Liver (tissue), 9 donors: Measurements from ENCODE around the gene ID1. TPM values are rescaled to one million over a fixed set of nuclear protein-coding genes. Genes with fewer than 3 reads are reported as not detected.
"Not testable (repeated sequence)": the region's sequence is repeated elsewhere in the genome, so short reads cannot be mapped to it uniquely, and the experiment has no call there.

Experiments used
- DNase-seq: peaks from one replicate; pipeline ENCODE4 v3.0.0-alpha.2; 2017; ENCODE audit warnings: low spot score
- H3K27ac ChIP-seq, 2 donors: one replicate each; pipeline ENCODE4 v1.7.0; 2013; ENCODE audit warnings: inconsistent platforms in 2 of 2, low read length in 2 of 2, control low read depth in 1 of 2, low read depth in 1 of 2, mild to moderate bottlenecking in 1 of 2
- H3K27me3 ChIP-seq, 4 donors: one replicate each; pipeline versions ENCODE4 v1.6.1 to v1.7.0; 2013; ENCODE audit warnings: low read length in 3 of 4, inconsistent platforms in 1 of 4, mild to moderate bottlenecking in 1 of 4, moderate library complexity in 1 of 4; ENCODE audit not compliant: control insufficient read depth in 4 of 4, insufficient read depth in 4 of 4
- H3K36me3 ChIP-seq, 4 donors: one replicate each; pipeline versions ENCODE4 v1.6.1 to v1.7.0; 2013; ENCODE audit warnings: low read length in 3 of 4, mild to moderate bottlenecking in 3 of 4, low read depth in 1 of 4, moderate library complexity in 1 of 4; ENCODE audit not compliant: control insufficient read depth in 4 of 4, insufficient read depth in 3 of 4
- H3K4me1 ChIP-seq, 4 donors: one replicate each; pipeline versions ENCODE4 v1.6.1 to v1.7.0; 2013; ENCODE audit warnings: low read length in 3 of 4, mild to moderate bottlenecking in 3 of 4, moderate library complexity in 1 of 4; ENCODE audit not compliant: control insufficient read depth in 4 of 4, insufficient read depth in 4 of 4
- H3K4me3 ChIP-seq, 3 donors: one replicate each; pipeline versions ENCODE4 v1.6.1 to v1.7.0; 2013; ENCODE audit warnings: low read length in 3 of 3, control low read depth in 1 of 3, low read depth in 1 of 3, mild to moderate bottlenecking in 1 of 3
- H3K9ac ChIP-seq, 2 donors: one replicate each; pipeline ENCODE4 v1.7.0; 2013; ENCODE audit warnings: low read length in 2 of 2, mild to moderate bottlenecking in 2 of 2, moderate library complexity in 2 of 2, control low read depth in 1 of 2, low read depth in 1 of 2
- H3K9me3 ChIP-seq, 4 donors: one replicate each; pipeline versions ENCODE4 v1.6.1 to v1.7.0; 2013; ENCODE audit warnings: low read length in 3 of 4; ENCODE audit not compliant: control insufficient read depth in 4 of 4
- EGR1 ChIP-seq, 2 donors: IDR thresholded peaks; 2 replicates each; pipeline ENCODE4 v1.6.1; 2016 to 2018; ENCODE audit warnings: antibody characterized with exemption in 2 of 2, low read depth in 2 of 2
- FOXA1 ChIP-seq: IDR thresholded peaks from 2 replicates; pipeline ENCODE4 v1.6.1; 2016; ENCODE audit warnings: antibody characterized with exemption
- FOXA2 ChIP-seq: IDR thresholded peaks from 2 replicates; pipeline ENCODE4 v1.6.1; 2016; ENCODE audit warnings: antibody characterized with exemption
- GABPA ChIP-seq, 2 donors: IDR thresholded peaks in 1 of 2; conservative IDR thresholded peaks in 1 of 2; 2 replicates each; pipeline ENCODE4 v1.6.1; 2016; ENCODE audit warnings: antibody characterized with exemption in 2 of 2, mild to moderate bottlenecking in 1 of 2, moderate library complexity in 1 of 2
- HNF4A ChIP-seq, 2 donors: conservative IDR thresholded peaks; 2 replicates each; pipeline ENCODE4 v1.6.1; 2016; ENCODE audit warnings: antibody characterized with exemption in 2 of 2, mild to moderate bottlenecking in 2 of 2
- HNF4G ChIP-seq: IDR thresholded peaks from 2 replicates; pipeline ENCODE4 v1.6.1; 2016; ENCODE audit warnings: antibody characterized with exemption
- JUND ChIP-seq, 2 donors: IDR thresholded peaks; 2 replicates each; pipeline ENCODE4 v1.6.1; 2016; ENCODE audit warnings: antibody characterized with exemption in 2 of 2
- NR2F2 ChIP-seq: IDR thresholded peaks from 2 replicates; pipeline ENCODE4 v1.6.1; 2016; ENCODE audit warnings: antibody characterized with exemption
- RAD21 ChIP-seq, 2 donors: IDR thresholded peaks; 2 replicates each; pipeline ENCODE4 v1.6.1; 2016; ENCODE audit warnings: antibody characterized with exemption in 2 of 2, mild to moderate bottlenecking in 2 of 2
- RXRA ChIP-seq, 2 donors: IDR thresholded peaks; 2 replicates each; pipeline ENCODE4 v1.6.1; 2017 to 2018; ENCODE audit warnings: antibody characterized with exemption in 2 of 2, mild to moderate bottlenecking in 1 of 2
- SP1 ChIP-seq: IDR thresholded peaks from 2 replicates; pipeline ENCODE4 v1.6.1; 2018; ENCODE audit warnings: antibody characterized with exemption, mild to moderate bottlenecking
- TAF1 ChIP-seq: conservative IDR thresholded peaks from 2 replicates; pipeline ENCODE4 v1.6.1; 2016; ENCODE audit warnings: antibody characterized with exemption, mild to moderate bottlenecking
- YY1 ChIP-seq: IDR thresholded peaks from 2 replicates; pipeline ENCODE4 v1.6.1; 2016; ENCODE audit warnings: antibody characterized with exemption, mild to moderate bottlenecking
- WGBS: extraction: QIAGEN DNeasy Blood & Tissue Kit; methylation state at CpG from one replicate; pipeline ENCODE4 v1.1.7; 2013; 5-methylcytosine and 5-hydroxymethylcytosine counted together
- polyA plus RNA-seq, 2 donors: library from polyadenylated mRNA; stranded (reverse) in 1 of 2; unstranded in 1 of 2; fragments of 200-250 nt in 1 of 2; fragments of >200 nt in 1 of 2; fragmentation: Nextera tagmentation in 1 of 2; extraction: Ambion mirVana in 1 of 2; gene quantifications; one replicate each; pipeline versions ENCODE4 v1.2.1 to v1.2.3, GENCODE V29; 2013 to 2015
- total RNA-seq, 2 donors: library from RNA; depleted of rRNA; stranded (reverse); fragments of >200 nt; gene quantifications; one replicate each; pipeline ENCODE4 v1.2.3, GENCODE V29; 2014
- TF ChIP-seq, protein P1 (sequence below): IDR thresholded peaks from 2 replicates; pipeline ENCODE4 v1.6.1; 2016; ENCODE audit warnings: antibody characterized with exemption, mild to moderate bottlenecking
- TF ChIP-seq, protein P2 (sequence below): fragments of 150-350 bp; IDR thresholded peaks from 2 replicates; pipeline ENCODE4 v1.5.1; 2017; ENCODE audit warnings: improper control_type of control experiment, low read depth, low read length; ENCODE audit not compliant: missing input control
- TF ChIP-seq, protein P3 (sequence below): IDR thresholded peaks from 2 replicates; pipeline ENCODE4 v1.6.1; 2016; ENCODE audit warnings: antibody characterized with exemption
- TF ChIP-seq, protein P4 (sequence below): IDR thresholded peaks from 2 replicates; pipeline ENCODE4 v1.6.1; 2016; ENCODE audit warnings: antibody characterized with exemption
- TF ChIP-seq, protein P5 (sequence below): IDR thresholded peaks from 2 replicates; pipeline ENCODE4 v1.6.1; 2016; ENCODE audit warnings: antibody characterized with exemption
- donor health status: healthy.
- donor health status: healthy.
- donor health status: healthy.
- donor health status: healthy.
- donor health status: healthy.

The ID1 gene
- total and polyA plus RNA-seq, 4 donors: 33.9 to 117 (median 71.2) TPM

DNA sequence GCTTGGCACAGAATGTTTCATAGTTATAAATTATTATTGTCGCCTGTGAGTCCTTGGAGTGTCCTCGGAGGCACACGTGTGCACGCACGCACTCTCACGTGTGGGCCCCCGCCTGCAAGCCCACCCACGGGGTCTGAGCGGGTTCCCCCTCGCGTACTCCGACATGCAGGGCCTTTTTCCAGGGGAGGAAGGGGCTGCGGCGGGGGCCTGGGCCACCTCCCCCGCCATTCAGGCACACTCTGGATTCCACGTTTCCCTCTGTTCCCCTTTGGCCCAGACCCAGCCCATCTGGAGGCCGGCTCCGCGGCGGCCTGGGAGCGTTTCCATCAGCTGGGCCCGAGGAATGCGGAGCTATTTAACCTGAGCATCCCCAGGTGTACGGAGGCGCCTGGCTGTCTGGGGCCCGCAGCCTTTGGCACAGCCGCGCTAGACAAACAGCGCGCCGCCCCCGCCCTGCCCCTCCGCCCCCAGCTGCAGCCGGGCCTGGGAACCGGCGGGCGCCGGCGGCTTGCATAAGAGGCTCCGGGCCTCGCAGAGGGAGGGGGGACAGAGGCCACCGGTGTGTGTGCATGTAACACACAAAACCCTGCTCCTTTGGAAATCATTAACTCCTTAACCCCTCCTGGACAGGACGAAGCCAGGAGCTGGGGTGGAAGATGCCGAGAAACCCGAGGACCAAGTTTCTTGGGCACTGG, 3.3 kb downstream of the ID1 start (continued):
- TF ChIP-seq, protein P1, sequence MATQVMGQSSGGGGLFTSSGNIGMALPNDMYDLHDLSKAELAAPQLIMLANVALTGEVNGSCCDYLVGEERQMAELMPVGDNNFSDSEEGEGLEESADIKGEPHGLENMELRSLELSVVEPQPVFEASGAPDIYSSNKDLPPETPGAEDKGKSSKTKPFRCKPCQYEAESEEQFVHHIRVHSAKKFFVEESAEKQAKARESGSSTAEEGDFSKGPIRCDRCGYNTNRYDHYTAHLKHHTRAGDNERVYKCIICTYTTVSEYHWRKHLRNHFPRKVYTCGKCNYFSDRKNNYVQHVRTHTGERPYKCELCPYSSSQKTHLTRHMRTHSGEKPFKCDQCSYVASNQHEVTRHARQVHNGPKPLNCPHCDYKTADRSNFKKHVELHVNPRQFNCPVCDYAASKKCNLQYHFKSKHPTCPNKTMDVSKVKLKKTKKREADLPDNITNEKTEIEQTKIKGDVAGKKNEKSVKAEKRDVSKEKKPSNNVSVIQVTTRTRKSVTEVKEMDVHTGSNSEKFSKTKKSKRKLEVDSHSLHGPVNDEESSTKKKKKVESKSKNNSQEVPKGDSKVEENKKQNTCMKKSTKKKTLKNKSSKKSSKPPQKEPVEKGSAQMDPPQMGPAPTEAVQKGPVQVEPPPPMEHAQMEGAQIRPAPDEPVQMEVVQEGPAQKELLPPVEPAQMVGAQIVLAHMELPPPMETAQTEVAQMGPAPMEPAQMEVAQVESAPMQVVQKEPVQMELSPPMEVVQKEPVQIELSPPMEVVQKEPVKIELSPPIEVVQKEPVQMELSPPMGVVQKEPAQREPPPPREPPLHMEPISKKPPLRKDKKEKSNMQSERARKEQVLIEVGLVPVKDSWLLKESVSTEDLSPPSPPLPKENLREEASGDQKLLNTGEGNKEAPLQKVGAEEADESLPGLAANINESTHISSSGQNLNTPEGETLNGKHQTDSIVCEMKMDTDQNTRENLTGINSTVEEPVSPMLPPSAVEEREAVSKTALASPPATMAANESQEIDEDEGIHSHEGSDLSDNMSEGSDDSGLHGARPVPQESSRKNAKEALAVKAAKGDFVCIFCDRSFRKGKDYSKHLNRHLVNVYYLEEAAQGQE: no peak
- TF ChIP-seq JUND (IDR thresholded peaks at IDR 0.05): peak in 1 of 2 donors; percentile 18
- peak; percentile 64 for TF ChIP-seq FOXA1

DNA sequence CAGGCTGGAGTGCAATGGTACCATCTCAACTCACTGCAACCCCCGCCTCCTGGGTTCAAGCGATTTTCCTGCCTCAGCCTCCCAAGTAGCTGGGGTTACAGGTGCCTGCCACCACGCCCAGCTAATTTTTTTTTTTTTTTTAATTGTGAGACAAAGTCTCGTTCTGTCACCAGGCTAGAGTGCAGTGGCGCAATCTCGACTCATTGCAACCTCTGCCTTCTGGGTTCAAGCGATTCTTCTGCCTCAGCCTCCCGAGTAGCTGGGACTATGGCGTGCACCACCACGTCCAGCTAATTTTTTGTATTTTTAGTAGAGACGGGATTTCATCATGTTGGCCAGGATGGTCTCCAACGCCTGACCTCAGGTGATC, 7.2 kb downstream of the ID1 start:
- H3K36me3 ChIP-seq, H3K27me3 ChIP-seq, H3K4me3 ChIP-seq, H3K27ac ChIP-seq, H3K9ac ChIP-seq, H3K9me3 ChIP-seq, DNase-seq: not testable (repeated sequence)
- 72% methylated on average over 12 of the region's 12 CpGs for WGBS
- H3K4me1 ChIP-seq: peaks cover 16 to 53% (median 38%) of the 10 kb centered on the region in 4 donors

DNA sequence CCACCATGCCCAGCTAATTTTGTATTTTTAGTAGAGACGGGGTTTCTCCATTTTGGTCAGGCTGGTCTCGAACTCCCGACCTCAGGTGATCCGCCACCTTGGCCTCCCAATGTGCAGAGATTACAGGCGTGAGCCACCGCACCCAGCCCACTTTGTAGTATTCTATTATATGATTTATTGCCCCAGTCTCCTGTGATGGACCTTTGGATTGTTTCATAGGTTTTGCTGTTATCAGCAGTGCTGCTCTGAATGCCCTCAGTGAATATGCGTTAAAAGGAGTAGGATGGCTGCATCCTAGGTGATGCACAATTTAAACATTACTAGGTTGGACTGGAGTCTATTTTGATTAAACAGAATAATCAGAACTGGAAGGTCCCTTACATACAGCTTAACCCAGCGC, 10.3 kb downstream of the ID1 start:
- H3K27me3 ChIP-seq: no peaks in the 10 kb centered on the region
- H3K4me1 ChIP-seq: peaks cover 6 to 27% (median 15%) of the 10 kb centered on the region in 4 donors
- H3K36me3 ChIP-seq: no peaks in the 10 kb centered on the region
- TF ChIP-seq TAF1 (no peak), RAD21 (IDR thresholded peaks at IDR 0.05) (no peak), YY1 (no peak), GABPA (IDR thresholded peaks at IDR 0.05 in 1 of 2, conservative IDR thresholded peaks at IDR 0.05 in 1 of 2) (no peak), HNF4A (conservative IDR thresholded peaks at IDR 0.05) (no peak), NR2F2 (no peak), SP1 (no peak), FOXA2 (no peak), FOXA1 (no peak), EGR1 (IDR thresholded peaks at IDR 0.05; ENCODE audit: low read depth in 2 of 2) (no peak), JUND (IDR thresholded peaks at IDR 0.05) (no peak), RXRA (IDR thresholded peaks at IDR 0.05) (no peak), HNF4G (no peak)
- TF ChIP-seq, protein P2, sequence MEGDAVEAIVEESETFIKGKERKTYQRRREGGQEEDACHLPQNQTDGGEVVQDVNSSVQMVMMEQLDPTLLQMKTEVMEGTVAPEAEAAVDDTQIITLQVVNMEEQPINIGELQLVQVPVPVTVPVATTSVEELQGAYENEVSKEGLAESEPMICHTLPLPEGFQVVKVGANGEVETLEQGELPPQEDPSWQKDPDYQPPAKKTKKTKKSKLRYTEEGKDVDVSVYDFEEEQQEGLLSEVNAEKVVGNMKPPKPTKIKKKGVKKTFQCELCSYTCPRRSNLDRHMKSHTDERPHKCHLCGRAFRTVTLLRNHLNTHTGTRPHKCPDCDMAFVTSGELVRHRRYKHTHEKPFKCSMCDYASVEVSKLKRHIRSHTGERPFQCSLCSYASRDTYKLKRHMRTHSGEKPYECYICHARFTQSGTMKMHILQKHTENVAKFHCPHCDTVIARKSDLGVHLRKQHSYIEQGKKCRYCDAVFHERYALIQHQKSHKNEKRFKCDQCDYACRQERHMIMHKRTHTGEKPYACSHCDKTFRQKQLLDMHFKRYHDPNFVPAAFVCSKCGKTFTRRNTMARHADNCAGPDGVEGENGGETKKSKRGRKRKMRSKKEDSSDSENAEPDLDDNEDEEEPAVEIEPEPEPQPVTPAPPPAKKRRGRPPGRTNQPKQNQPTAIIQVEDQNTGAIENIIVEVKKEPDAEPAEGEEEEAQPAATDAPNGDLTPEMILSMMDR: no peak
- TF ChIP-seq, protein P3, sequence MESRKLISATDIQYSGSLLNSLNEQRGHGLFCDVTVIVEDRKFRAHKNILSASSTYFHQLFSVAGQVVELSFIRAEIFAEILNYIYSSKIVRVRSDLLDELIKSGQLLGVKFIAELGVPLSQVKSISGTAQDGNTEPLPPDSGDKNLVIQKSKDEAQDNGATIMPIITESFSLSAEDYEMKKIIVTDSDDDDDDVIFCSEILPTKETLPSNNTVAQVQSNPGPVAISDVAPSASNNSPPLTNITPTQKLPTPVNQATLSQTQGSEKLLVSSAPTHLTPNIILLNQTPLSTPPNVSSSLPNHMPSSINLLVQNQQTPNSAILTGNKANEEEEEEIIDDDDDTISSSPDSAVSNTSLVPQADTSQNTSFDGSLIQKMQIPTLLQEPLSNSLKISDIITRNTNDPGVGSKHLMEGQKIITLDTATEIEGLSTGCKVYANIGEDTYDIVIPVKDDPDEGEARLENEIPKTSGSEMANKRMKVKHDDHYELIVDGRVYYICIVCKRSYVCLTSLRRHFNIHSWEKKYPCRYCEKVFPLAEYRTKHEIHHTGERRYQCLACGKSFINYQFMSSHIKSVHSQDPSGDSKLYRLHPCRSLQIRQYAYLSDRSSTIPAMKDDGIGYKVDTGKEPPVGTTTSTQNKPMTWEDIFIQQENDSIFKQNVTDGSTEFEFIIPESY: no peak
- TF ChIP-seq, protein P1: no peak
- TF ChIP-seq, protein P4, sequence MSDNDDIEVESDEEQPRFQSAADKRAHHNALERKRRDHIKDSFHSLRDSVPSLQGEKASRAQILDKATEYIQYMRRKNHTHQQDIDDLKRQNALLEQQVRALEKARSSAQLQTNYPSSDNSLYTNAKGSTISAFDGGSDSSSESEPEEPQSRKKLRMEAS: no peak
- TF ChIP-seq, protein P5, sequence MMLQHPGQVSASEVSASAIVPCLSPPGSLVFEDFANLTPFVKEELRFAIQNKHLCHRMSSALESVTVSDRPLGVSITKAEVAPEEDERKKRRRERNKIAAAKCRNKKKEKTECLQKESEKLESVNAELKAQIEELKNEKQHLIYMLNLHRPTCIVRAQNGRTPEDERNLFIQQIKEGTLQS: no peak
- H3K4me3 ChIP-seq: no peak overlapping the region
- H3K9me3 ChIP-seq: no peaks in the 10 kb centered on the region
- no peak overlapping the region for H3K27ac ChIP-seq
- 88% methylated on average over 8 of the region's 8 CpGs for WGBS
- no peak overlapping the region for H3K9ac ChIP-seq
- no peak for DNase-seq
